HG03521 (cell line): ENCODE results near the gene ETV5.
"Not testable (repeated sequence)": the region's sequence is repeated elsewhere in the genome, so short reads cannot be mapped to it uniquely, and the experiment has no call there.

ENCODE experiments used
- ATAC-seq: cut with Tn5 transposase; IDR thresholded peaks from one replicate; pipeline ENCODE4 v1.9.1; 2021; ENCODE audit warnings: mild to moderate bottlenecking, moderate library complexity; ENCODE audit not compliant: unreplicated experiment

The ETV5 gene

GRCh38 chr3:186025993-186026392, 82.9 kb downstream of the ETV5 start:
- not testable (repeated sequence) for ATAC-seq

DNA sequence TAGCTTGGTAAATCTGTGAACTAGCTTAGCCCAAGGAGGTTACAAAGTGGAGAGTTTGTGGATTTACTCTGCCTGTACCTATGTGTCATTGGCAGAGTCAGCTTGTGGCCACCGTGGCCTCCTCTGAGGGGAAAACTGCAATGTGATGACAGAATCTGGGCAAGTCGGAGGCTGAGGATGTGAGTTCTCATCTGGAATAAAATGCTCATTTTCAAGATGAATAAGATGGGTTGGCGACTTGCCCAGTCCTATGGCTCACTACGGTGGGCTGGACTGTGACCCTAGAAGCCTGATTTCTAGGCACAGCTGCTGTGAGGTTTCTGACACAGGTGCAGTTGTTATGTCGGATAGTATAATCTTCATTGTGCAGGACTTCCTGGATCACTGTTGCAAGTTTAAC, 83.7 kb downstream of the ETV5 start:
- no peak for ATAC-seq

- no peak for ATAC-seq
Observed at GRCh38 chr3:186024210-186024609, 84.7 kb downstream of the ETV5 start.

GRCh38 chr3:186022931-186023330, 86.0 kb downstream of the ETV5 start:
- no peak for ATAC-seq

DNA sequence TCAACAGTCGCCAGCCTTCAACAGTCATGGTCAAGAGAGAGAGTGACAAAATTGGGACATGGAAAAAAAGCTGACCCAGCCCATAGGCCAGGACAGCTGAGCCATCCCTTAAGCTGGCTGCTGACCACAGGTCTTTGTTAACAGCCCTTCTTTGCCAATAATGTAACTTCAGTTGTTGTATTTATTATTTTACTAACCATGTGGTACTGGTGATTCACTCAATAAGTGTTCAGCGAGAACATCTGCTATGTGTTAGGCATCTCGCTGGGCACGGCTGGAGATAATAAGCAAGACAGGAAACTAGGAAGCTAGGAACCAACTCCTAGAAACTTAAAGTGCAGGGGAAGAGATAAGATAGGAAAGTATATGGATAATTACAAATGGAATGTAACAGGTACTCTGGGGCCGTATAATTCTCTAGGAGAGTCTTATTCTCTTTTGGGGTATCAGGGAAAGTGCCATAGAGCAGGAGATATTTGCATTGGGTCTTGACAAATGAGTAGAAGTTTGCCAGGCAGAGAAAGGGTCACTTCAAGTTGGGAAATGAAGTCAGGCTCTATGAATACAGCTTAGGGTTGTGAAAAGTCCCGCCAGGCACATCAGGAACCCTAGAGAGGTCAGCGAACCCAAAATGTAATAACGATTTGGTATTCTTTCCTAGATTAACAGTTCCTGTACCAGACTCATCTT, 87.1 kb downstream of the ETV5 start:
- no peak for ATAC-seq

DNA sequence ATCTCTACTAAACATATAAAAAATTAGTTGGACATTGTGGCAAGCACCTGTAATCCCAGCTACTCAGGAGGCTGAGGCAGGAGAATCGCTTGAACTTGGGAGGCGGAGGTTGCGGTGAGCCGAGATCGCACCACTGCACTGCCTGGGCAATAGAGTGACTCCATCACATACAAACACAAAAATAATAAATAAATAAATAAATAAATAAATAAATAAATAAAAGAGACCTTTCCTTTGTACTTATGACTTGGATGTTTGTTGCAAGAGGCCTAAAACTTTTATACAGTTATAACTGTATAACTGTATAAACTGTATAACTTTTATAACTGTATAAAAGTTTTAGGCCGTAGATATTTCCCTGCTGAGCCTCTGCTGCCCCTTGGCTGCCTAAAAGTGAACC, 87.6 kb downstream of the ETV5 start:
- ATAC-seq: not testable (repeated sequence)

GRCh38 chr3:186019288-186019687, 89.6 kb downstream of the ETV5 start:
- ATAC-seq: not testable (repeated sequence)

- ATAC-seq: no peak
Observed at GRCh38 chr3:186014866-186015265, 94.0 kb downstream of the ETV5 start.

- ATAC-seq: no peak
Observed at GRCh38 chr3:186013312-186013711, 95.6 kb downstream of the ETV5 start.

GRCh38 chr3:186012137-186012536, 96.8 kb downstream of the ETV5 start:
- no peak for ATAC-seq

DNA sequence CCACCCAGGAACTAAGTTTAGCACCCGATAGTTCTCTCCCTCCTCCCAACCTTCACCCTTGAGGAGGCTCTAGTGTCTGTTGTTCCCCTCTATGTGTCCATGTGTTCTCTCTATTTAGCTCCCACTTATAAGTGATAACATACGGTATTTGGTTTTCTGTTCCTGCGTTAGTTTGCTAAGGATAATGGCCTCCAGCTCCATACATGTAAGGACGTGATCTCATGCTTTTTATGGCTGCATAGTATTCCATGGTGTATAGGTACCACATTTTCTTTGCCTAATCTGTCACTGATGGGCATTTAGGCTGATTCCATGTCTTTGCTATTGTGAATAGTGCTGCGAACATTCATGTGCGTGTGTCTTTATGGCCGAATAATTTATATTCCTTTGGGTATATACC, 104.2 kb downstream of the ETV5 start:
- ATAC-seq: no peak

- ATAC-seq: peak; percentile 35
Observed at GRCh38 chr3:186004209-186004608, 104.7 kb downstream of the ETV5 start.

GRCh38 chr3:186003610-186004009, 105.3 kb downstream of the ETV5 start:
- peak; percentile 70 for ATAC-seq

GRCh38 chr3:186002884-186003472, 105.9 kb downstream of the ETV5 start:
- no peak for ATAC-seq

- no peak for ATAC-seq
Observed at GRCh38 chr3:186001842-186002241, 107.0 kb downstream of the ETV5 start.

DNA sequence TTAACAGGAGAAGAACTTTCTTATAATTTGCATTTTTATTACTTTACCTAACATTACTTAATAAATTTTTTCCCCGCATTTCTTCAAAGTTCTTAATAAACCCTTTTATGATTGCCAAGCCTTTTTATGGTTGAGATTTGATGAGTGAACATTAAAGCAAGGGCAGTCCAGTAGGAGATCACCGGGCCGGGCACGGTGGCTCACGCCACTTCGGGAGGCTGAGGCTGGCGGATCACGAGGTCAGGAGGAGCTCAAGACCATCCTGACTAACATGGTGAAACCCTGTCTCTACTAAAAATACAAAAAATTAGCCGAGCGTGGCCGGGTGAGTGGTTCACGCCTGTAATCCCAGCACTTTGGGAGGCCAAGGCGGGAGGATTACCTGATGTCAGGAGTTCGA, 109.7 kb downstream of the ETV5 start:
- ATAC-seq: no peak

GRCh38 chr3:185998136-185998535, 110.8 kb downstream of the ETV5 start:
- no peak for ATAC-seq

GRCh38 chr3:185997130-185997529, 111.8 kb downstream of the ETV5 start:
- ATAC-seq: no peak
